CD4-positive, alpha-beta T cell treated with Interleukin-17A for 4 hours (primary cell): ENCODE results near the gene CD59.
"Not testable (repeated sequence)": the region's sequence is repeated elsewhere in the genome, so short reads cannot be mapped to it uniquely, and the experiment has no call there.

Experiments
- DNase-seq: peaks from one replicate; pipeline ENCODE4 v3.0.0-alpha.2; 2020; ENCODE audit warnings: mixed read lengths

Gene CD59

DNA sequence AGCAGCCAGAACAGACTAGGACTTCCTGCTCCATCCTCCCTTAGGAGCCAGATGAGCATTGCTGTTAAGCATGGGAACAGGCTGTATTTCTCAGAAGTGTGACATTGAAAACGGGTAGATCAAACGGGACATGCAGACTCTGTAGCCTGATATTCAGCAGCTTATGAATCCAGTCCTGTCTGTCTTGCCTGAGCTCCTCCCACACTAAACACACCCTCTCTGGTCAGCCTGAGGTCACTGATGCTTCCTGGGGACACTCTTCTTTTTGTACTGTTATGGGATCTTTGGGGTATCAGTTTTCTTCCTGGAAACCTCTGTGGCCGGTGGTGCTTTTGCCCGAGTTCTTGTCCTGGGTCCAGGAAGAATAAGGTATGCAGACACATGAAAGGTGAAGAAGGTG lies 71.4 kb downstream of the CD59 start:
- DNase-seq: no peak

DNA sequence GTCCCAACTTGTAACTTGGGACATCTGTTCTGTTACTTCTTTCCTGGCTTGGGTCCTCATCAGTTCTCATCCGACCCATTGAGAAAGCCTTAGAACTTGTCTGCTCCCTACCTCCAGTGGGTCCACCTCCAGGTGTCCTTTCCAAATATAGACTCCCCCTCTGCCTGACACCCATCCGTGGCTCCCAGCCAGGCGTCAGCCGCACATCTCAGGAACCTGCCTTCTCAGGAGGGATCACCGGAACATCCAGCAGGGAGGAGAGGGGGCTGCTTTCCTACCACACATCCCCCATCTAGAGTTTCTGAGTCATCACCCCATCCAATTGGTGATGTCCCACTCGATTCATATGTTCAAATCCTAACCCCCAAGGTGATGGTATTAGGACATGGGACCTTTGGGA lies 72.1 kb downstream of the CD59 start:
- DNase-seq: no peak

- DNase-seq: no peak
Observed at GRCh38 chr11:33663121-33663520, 73.1 kb downstream of the CD59 start.

DNA sequence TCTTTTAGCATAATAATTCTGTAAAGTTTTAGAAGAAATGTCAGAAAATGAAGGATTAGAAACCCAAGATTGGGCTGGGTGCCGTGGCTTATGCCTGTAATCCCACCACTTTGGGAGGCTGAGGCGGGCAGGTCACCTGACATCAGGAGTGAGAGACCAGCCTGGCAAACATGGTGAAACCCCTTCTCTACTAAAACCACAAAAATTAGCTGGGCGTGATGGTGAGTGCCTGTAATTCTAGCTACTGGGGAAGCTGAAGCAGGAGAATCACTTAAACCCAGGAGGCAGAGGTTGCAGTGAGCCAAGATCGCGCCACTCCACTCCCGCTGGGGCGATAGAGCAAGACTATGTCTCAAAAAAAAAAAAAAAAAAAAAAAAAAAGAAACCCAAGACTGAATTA lies 74.7 kb downstream of the CD59 start:
- DNase-seq: not testable (repeated sequence)

GRCh38 chr11:33660962-33661361 lies 75.3 kb downstream of the CD59 start:
- no peak for DNase-seq

GRCh38 chr11:33659370-33660139 lies 76.7 kb downstream of the CD59 start:
- DNase-seq: no peak

DNA sequence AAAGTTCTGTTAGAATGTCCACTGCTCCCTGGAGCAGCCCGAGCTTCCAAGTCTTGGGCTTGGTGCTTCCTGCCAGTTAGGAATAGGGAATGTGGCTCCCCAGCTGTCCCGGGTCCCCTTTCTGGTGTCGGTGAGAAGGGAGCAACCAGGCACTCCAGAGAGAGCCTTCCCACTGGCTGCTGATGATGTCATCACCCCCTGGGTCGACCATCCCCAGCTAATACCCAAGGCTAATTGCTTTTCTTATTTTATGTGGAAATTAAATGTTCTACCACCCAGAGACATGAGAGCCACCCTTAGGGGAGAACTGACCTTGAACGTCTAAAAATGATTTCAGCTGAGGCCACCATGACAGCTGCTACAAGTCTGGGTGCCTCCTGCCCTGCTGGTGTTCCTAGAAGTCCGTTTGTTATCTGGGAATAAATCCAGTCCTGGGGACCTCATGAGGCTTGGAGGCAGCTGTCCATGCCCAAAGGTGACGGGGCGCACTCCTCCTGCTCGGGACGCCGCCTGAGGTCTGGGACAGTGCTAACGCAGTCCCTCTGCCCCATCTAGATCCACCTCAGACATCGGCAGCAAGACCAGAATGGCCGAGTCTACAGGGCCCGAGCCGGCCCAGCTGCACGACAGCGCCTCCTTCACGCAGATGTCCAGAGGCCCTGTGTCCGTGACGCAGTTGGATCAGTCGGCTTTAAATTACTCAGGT lies 77.9 kb downstream of the CD59 start:
- DNase-seq: no peak

GRCh38 chr11:33657757-33658156 lies 78.5 kb downstream of the CD59 start:
- no peak for DNase-seq

DNA sequence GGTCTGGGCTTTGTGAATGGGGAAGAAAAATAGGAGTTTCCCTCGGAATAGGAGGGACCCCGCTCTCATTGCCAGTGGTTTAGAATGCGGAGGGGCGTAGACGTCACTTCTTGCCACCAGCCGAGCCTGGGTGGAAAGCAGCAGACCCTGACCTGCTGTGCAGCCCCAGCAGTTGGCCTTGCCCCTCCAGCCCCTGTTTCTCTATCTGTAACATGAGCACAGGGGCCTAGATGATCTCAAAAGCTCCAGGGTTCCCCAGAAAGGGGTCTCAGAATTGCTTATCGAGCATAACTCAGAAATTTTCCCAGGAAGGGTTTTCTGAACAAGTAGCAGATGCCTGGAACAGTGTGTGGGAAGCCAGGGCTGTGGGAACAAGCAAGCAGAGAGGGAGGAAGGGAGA lies 79.5 kb downstream of the CD59 start:
- no peak for DNase-seq

- DNase-seq: no peak
Observed at GRCh38 chr11:33655842-33656600, 80.2 kb downstream of the CD59 start.

DNA sequence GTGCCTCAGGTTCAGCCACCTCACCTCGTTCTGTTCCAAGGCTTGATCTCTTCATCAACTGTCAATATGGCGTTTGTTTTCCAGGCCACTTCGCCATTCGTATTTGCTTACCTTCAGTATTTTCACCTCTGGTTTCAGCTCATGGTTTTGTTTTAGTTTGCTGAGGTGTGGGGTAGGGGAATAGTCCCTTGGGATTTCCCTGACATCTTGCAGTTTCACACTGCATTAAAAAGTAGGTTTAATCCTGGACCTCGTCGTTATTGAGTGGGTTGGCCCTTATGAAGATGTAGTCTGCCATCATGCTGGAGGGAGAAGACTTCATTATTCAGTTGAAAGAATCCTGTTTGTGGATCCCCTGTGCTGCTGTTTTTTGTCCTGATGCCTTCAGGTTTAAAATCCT lies 81.6 kb downstream of the CD59 start:
- DNase-seq: no peak
